ENCODE data around the gene RHBDL1.

RHBDL1 gene

GRCh38 chr16:645852-646678 is 29.4 kb upstream of the RHBDL1 start (continued):
- no peak for TF ChIP-seq ATF2 (tag by site-specific recombination; IDR thresholded peaks at IDR 0.05; ENCODE audit: low read depth)
- no peak for TF ChIP-seq HOXA7 (CRISPR knock-in tag; IDR thresholded peaks at IDR 0.05; ENCODE audit: borderline replicate concordance)
- peak; percentile 47 for TF ChIP-seq ZNF366 (tag by site-specific recombination; conservative IDR thresholded peaks at IDR 0.05)
- TF ChIP-seq ZNF548 (tag by site-specific recombination; IDR thresholded peaks at IDR 0.05): no peak
- peak; percentile 79; the same call in 1 of the 2 replicates for TF ChIP-seq KLF1 (tag by site-specific recombination; IDR thresholded peaks at IDR 0.05)
- no peak for TF ChIP-seq ZNF214 (tag by site-specific recombination; IDR thresholded peaks at IDR 0.05; ENCODE audit: borderline replicate concordance)
- no peak for TF ChIP-seq ZNF280C (tag by site-specific recombination; IDR thresholded peaks at IDR 0.05)
- no peak for TF ChIP-seq ZNF426 (tag by site-specific recombination; IDR thresholded peaks at IDR 0.05)
- no peak for TF ChIP-seq ZNF501 (tag by site-specific recombination; IDR thresholded peaks at IDR 0.05)
- 0 out of 2 replicates have a peak, but pooled peaks have one; percentile 13 for TF ChIP-seq SP2 (tag by site-specific recombination; IDR thresholded peaks at IDR 0.05)
- TF ChIP-seq ZNF157 (tag by site-specific recombination; IDR thresholded peaks at IDR 0.05): no peak
- no peak for TF ChIP-seq ZNF658 (tag by site-specific recombination; IDR thresholded peaks at IDR 0.05)
- TF ChIP-seq ZBTB6 (tag by site-specific recombination; IDR thresholded peaks at IDR 0.05): no peak
- TF ChIP-seq PATZ1 (tag by site-specific recombination; IDR thresholded peaks at IDR 0.05): peak; percentile 68; the same call in 1 of the 2 replicates
- no peak for TF ChIP-seq ZNF596 (tag by site-specific recombination; IDR thresholded peaks at IDR 0.05)
- TF ChIP-seq ZNF623 (tag by site-specific recombination; IDR thresholded peaks at IDR 0.05): no peak
- TF ChIP-seq ZSCAN4 (tag by site-specific recombination; IDR thresholded peaks at IDR 0.05): no peak
- TF ChIP-seq ZNF266 (tag by site-specific recombination; IDR thresholded peaks at IDR 0.05; ENCODE audit: low read depth): no peak
- TF ChIP-seq ZNF555 (tag by site-specific recombination; conservative IDR thresholded peaks at IDR 0.05): no peak
- no peak for TF ChIP-seq ZNF26 (tag by site-specific recombination; IDR thresholded peaks at IDR 0.05)
- TF ChIP-seq ZBTB21 (tag by site-specific recombination; IDR thresholded peaks at IDR 0.05): no peak
- no peak for TF ChIP-seq ZNF341 (tag by site-specific recombination; IDR thresholded peaks at IDR 0.05; ENCODE audit: low read depth)
- TF ChIP-seq ZNF747 (tag by site-specific recombination; IDR thresholded peaks at IDR 0.05): no peak
- TF ChIP-seq FEZF1 (tag by site-specific recombination; IDR thresholded peaks at IDR 0.05): no peak
- peak; percentile 19; the same call in 1 of the 2 replicates for TF ChIP-seq ZBTB20 (tag by site-specific recombination; IDR thresholded peaks at IDR 0.05)
- TF ChIP-seq GLIS1 (tag by site-specific recombination; IDR thresholded peaks at IDR 0.05): peak; percentile 46; the same call in 1 of the 2 replicates
- peak; percentile 49; the same call in 1 of the 2 replicates for TF ChIP-seq KLF17 (tag by site-specific recombination; IDR thresholded peaks at IDR 0.05)
- TF ChIP-seq ZNF114 (tag by site-specific recombination; IDR thresholded peaks at IDR 0.05): no peak
- TF ChIP-seq ZNF529 (tag by site-specific recombination; IDR thresholded peaks at IDR 0.05; ENCODE audit: insufficient replicate concordance): no peak
